AML-193 (cell line): ENCODE measurements around the gene HP.

Source experiments
- DNase-seq, 2 experiments: peaks; one replicate each; lab custom pipeline; 2025; lab: John Stamatoyannopoulos, UW

The HP gene

DNA sequence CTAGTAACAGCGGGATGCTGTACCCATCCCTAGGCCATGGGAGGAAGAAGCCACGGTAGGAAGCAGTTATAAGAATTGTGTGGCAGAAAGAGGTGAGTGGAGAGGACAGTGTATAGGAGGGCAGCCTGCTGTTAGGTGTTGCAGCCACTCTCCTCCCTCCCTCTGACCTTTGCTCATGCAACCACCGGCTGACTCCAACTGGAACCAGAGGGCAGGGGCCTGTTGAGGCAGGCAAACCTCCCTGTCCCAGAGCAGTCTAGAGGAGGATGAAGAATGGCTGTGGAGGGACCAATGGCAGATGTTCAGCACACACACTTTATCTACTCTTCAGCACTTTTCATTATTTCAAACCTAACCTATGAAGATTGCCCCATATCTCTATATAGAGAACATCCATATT is 36.9 kb downstream of the HP start:
- DNase-seq: no peak

DNA sequence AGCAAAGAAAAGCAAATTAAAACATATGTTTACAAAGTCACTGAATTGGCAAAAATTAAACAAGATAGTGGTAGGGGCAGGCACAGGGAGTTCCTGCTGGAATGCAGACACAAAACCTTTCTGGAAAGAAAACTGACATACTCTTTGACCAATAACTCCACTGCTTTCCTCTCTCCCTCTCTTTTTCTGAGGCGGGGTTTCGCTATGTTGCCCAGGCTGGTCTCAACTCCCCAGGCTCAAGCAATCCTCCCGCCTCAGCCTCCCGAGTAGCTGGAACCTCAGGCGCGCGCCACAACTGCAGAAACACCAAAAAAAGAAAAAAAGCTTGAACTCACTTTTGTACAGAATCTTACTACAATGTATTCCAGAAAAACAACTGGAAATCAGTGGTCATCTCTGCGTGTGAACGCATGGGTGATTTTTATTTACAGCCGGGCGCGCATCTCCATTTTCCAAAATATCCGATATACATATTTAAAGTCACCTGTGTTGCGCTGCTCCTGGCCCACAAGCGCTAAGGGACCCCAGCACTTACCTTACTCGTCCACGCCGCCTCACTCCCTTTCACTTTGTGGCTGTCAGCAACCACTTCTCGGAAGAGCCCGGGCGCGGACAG is 38.6 kb downstream of the HP start:
- DNase-seq: peak in 1 of 2 experiments; percentile 30

DNA sequence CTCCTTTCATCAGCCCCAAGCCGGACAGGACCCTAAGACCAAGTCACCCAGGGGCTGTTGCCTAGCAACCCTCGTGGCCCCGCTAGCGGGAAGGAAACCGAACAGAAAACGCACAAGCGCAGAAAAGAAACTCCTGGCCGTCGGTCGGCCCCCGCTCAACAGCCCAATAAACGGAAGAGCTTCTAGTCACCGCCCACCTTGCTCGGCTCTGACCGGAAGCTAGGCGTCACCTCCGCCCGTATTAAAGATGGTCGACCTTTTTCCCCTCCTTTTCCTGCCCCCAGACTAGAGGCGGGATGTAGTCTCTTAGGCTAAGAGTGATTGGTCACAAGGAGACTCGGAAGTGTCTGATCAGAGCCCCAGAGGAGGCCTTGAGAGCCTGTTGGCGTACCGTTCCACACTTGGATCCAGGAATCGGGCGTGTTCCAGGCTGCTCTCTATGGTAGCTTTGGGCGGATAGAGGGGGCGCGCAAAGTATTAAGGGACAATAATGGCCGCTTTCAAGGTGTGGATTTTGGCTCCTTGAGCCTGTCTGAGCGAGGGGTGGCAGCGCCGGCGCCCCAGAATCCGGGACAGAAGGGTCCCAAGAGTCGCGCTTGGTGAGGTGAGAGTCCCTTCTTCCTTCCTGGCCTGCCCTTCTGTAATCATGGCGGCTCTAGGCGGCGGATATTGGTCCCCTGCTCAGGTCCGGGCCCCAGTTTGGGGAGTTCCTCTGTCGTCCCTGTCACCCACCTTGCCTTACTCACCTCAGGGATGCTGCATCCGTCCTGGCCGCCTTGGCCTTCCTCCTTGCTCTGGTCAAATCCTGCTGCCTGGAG is 39.4 kb downstream of the HP start, which contains the start of the genes DHX38 and TXNL4B:
Gene DHX38 (plus strand): TSS at position 400 of the 818 bp plus-strand sequence. CDS start 2,311 bp downstream, outside the sequence.
Gene TXNL4B (minus strand): TSS at position 173 of the 818 bp plus-strand sequence. CDS start 2,871 bp downstream, outside the sequence.
- peak; percentile 98 for DNase-seq

DNA sequence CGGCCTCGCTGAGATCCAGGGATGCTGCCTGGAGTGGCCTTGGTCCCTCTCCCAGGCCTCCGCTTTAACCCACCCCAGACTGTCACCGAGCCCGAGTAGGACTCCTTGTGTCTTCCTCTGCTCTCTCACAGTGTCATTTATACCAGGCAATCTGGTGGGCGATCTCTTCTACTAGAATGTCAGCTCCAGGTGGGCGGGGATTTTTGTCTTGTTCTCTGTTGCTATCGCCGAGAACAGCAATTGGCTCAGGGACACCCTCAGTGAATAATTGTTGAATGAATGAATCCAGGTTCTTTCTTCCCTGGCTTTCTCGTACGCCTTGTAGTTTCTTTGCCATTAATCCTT is 39.9 kb downstream of the HP start:
- DNase-seq: no peak

DNA sequence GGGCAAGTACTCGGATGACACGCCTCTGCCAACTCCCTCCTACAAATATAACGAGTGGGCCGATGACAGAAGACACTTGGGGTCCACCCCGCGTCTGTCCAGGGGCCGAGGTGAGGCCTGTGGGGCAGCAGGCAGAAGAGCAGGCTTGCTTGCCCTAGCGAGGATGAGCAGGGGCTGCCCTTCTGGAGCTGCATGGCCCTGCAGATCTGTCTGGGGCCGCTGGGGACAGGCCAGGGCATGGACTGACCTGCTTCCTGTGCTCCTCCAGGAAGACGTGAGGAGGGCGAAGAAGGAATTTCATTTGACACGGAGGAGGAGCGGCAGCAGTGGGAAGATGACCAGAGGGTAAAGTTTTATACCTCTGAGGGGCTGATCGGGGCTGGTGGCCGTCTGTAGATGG is 44.6 kb downstream of the HP start:
- no peak for DNase-seq

DNA sequence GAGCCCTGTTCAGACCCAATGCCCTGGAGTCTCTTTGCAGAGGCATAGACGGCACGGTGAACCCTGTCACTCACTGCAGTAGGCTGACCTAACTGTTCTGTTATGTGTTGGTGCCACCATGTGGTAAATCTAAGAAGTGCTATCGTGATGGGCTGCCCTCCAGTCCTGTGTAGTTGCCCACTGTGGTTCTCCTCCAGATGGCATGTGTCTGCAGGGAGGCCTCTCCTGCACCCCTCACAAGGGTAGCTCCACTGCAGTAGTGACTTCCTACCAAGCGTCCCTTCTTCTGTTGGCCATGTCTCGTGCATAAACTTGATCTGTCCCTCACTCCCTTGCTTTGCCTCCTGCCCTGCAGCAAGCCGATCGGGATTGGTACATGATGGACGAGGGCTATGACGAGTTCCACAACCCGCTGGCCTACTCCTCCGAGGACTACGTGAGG is 45.1 kb downstream of the HP start:
- peak; percentile 44 to 57 for DNase-seq

DNA sequence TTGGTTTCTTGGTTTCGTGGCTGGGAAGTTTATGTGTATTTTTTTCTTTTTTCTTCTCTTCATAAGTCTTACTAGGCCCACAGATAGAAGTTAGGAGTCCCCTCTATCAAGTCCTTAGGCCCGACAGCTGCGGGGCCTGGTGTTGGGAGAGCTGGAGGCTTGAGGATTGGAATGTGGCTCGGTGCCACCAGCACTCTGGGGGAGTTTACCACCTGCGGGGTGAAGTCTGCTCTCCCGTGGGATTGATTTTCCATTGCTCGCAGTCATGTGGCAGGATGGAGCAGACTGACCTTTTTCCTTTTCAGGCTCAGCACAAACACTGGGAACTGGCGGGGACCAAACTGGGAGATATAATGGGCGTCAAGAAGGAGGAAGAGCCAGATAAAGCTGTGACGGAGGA is 46.9 kb downstream of the HP start:
- no peak for DNase-seq

DNA sequence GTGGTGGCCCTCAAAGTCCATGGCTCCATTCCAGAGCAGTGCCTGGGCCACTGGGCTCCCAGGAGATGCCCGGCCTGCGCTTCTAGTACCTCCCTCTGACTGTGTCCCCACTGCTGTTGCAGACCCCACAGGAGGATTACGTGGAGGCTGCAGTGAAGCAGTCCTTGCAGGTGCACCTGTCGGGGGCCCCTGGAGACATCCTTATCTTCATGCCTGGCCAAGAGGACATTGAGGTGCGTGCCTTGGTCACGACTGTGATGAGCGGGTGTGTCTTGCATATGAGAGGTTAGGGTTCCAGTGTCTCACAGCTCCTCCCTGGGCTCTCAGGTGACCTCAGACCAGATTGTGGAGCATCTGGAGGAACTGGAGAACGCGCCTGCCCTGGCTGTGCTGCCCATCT is 50.6 kb downstream of the HP start:
- no peak for DNase-seq

DNA sequence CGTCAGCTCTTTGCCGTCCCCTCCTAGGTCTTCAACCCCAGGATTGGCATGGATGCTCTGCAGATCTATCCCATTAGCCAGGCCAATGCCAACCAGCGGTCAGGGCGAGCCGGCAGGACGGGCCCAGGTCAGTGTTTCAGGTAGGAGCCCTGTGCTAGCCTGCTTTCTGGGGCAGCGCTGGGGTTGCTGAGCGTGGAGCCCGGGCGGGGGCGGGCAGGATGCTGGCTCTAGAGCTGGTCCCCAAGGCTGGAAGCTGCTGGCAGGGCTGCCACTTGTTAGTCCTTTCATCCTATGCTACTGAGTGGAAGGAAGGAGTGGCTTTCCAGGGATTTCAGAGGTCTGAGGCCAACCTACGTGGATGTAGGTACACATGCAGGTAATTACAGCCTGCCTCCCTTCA is 51.7 kb downstream of the HP start:
- no peak for DNase-seq

DNA sequence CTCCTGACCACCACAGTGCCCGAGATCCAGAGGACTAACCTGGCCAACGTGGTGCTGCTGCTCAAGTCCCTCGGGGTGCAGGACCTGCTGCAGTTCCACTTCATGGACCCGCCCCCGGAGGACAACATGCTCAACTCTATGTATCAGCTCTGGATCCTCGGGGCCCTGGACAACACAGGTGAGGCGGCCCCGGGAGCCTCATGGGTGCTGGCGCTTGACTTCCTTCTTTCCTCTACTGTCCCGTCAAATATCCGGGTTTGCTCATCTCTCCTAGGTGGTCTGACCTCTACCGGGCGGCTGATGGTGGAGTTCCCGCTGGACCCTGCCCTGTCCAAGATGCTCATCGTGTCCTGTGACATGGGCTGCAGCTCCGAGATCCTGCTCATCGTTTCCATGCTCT is 53.1 kb downstream of the HP start:
- no peak for DNase-seq

DNA sequence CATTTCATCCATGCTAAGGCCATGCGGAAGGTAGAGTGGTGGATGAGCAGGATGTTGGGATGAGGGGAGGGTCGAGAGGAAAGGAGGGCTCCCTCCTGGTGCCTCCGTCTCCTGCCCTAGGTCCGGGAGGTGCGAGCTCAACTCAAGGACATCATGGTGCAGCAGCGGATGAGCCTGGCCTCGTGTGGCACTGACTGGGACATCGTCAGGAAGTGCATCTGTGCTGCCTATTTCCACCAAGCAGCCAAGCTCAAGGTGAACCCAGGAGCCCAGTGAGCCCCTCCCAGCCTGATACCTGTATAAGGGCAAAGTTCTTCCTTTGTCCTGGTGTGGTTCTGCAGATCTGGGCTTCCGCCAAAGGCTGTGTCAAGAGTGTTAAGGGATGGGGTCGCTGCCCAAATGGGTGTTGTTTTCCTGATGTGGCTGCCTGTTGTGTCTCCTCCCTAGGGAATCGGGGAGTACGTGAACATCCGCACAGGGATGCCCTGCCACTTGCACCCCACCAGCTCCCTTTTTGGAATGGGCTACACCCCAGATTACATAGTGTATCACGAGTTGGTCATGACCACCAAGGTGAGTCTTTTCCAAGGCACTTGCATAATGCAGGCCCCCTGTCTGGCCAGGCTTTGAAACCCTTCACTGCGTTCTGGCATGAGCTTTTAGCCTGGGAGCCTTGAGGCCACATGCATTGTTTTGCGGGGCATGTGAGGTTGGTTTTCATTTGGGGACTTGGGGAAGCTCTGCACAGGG is 54.2 kb downstream of the HP start:
- no peak for DNase-seq

DNA sequence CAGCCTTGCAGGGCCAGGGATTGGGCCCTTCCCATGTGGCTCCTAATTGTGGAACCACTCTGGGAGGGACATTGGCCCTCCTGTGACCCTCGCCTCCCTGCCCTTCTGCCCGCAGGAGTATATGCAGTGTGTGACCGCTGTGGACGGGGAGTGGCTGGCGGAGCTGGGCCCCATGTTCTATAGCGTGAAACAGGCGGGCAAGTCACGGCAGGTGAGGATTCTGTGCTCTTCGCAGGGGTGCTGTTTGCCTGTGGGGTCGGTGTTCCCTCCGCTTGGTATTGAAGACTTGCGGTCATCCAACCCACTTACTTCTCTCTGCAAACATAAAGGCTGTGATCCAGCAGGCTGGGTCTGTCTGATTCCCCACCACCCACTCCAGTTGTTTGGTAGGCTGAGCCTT is 55.0 kb downstream of the HP start:
- no peak for DNase-seq

DNA sequence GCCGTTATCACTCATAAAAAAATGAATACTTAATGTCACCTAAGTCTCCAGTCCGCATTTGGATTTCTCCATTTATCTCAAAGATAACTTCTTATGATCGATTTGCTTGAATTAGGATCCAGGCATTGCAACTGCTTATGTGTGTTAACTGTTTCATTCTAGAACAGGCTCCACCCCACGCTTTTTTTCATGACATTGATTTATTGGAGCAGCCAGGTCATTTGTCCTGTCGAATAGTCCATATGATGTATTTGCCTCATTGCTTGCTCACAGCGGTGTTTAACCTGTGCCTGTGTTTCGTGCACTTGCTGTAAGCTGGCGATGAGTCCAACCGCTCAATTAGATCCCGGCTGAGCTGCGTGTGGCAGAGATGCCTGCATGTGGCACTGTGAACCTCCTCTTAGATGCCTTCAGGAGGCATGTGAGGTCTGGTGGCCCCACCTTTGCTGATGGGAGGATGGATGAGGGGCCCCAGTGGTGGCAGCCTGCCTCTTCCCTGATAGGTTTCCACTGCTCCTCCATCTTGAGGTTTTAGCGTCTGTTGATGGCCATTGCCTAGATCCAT is 55.7 kb downstream of the HP start:
- DNase-seq: no peak
